OCI-LY7 (cell line): ENCODE results near the gene XPR1. TPM values are rescaled to one million over a fixed set of nuclear protein-coding genes. Genes with fewer than 3 reads are reported as not detected.

Source experiments
- BruUV-seq: library from RNA; stranded (reverse); fragments of 400-500 nt; replicated peaks from 2 replicates; lab custom pipeline; 2021; lab: Mats Ljungman, UMichigan
- CTCF ChIA-PET: fragments of 300-600 bp; sonication (Branson Sonifier 250); formaldehyde crosslinking; loops from one replicate; lab custom pipeline; 2022; ENCODE audit warnings: antibody characterized with exemption; ENCODE audit not compliant: unreplicated experiment; lab: Charles Lee
- POLR2A ChIA-PET: fragments of 300-600 bp; sonication (Branson Sonifier 250); formaldehyde crosslinking; loops from one replicate; lab custom pipeline; 2022; ENCODE audit warnings: antibody characterized with exemption; lab: Charles Lee
- DNase-seq: peaks from one replicate; pipeline ENCODE4 v3.0.0-alpha.2; 2015; ENCODE audit warnings: low spot score
- H2AFZ ChIP-seq: fragments of 200-600 bp; sonication (generic), shearing (Covaris generic); 2 replicates; pipeline ENCODE4 v1.6.1; 2014; ENCODE audit warnings: mild to moderate bottlenecking, antibody characterized with exemption, low read length, moderate library complexity
- H3K27ac ChIP-seq: fragments of 200-600 bp; sonication (generic); 2 replicates; pipeline ENCODE4 v1.5.1; 2014; ENCODE audit warnings: mixed run types, low read depth, mild to moderate bottlenecking, moderate library complexity, low read length, inconsistent platforms; ENCODE audit not compliant: poor library complexity, severe bottlenecking
- H3K36me3 ChIP-seq: fragments of 200-600 bp; sonication (generic); 2 replicates; pipeline ENCODE4 v1.6.1; 2014; ENCODE audit warnings: mild to moderate bottlenecking, antibody characterized with exemption, low read length, moderate library complexity, mixed read lengths; ENCODE audit not compliant: insufficient read depth
- H3K4me1 ChIP-seq: fragments of 200-600 bp; sonication (generic); 2 replicates; pipeline ENCODE4 v1.5.1; 2014; ENCODE audit warnings: mild to moderate bottlenecking, low read length; ENCODE audit not compliant: insufficient read depth, poor library complexity, severe bottlenecking
- H3K4me2 ChIP-seq: fragments of 200-600 bp; sonication (generic); 2 replicates; pipeline ENCODE4 v1.6.1; 2014; ENCODE audit warnings: mild to moderate bottlenecking, low read length
- H3K4me3 ChIP-seq: fragments of 200-600 bp; sonication (generic); 2 replicates; pipeline ENCODE4 v1.5.1; 2014; ENCODE audit warnings: mild to moderate bottlenecking, low read depth, low read length; ENCODE audit not compliant: poor library complexity, severe bottlenecking
- H3K79me2 ChIP-seq: fragments of 200-600 bp; sonication (generic); 2 replicates; pipeline ENCODE4 v1.6.1; 2016; ENCODE audit warnings: low read depth, mild to moderate bottlenecking, low read length, moderate library complexity, mixed read lengths; ENCODE audit not compliant: insufficient read depth
- H3K9me2 ChIP-seq: fragments of 200-600 bp; sonication (generic); 2 replicates; pipeline ENCODE4 v1.6.1; 2016; ENCODE audit warnings: mild to moderate bottlenecking, low read length, mixed read lengths; ENCODE audit not compliant: insufficient read depth
- H3K9me3 ChIP-seq: fragments of 200-600 bp; sonication (generic); 2 replicates; pipeline ENCODE4 v1.6.1; 2014; ENCODE audit warnings: mild to moderate bottlenecking, mixed run types, low read length, mixed read lengths
- H4K20me1 ChIP-seq: fragments of 200-600 bp; sonication (generic); 2 replicates; pipeline ENCODE4 v1.6.1; 2014; ENCODE audit warnings: mild to moderate bottlenecking, antibody characterized with exemption, low read length, moderate library complexity, mixed read lengths; ENCODE audit not compliant: insufficient read depth
- CTCF ChIP-seq: fragments of 200-600 bp; sonication (generic); conservative IDR thresholded peaks from 2 replicates; pipeline ENCODE4 v1.5.1; 2014; ENCODE audit warnings: mild to moderate bottlenecking, antibody characterized with exemption, low read length, moderate library complexity, mixed read lengths
- EZH2phosphoT487 ChIP-seq: fragments of 200-600 bp; sonication (generic); IDR thresholded peaks from 2 replicates; pipeline ENCODE4 v1.6.1; 2018; ENCODE audit warnings: low read depth, borderline replicate concordance, mild to moderate bottlenecking, mixed run types, antibody characterized with exemption, low read length, moderate library complexity, mixed read lengths
- intact Hi-C: fragments of 100-400 bp; cut with micrococcal nuclease; formaldehyde crosslinking; loops from one replicate; pipeline ENCODE4 v1.10.0; 2022; ENCODE audit not compliant: unreplicated experiment
- total RNA-seq, 2 experiments: library from RNA; depleted of rRNA in 1 of 2; stranded (reverse); fragments of >200 nt in 1 of 2; shearing (Covaris generic) in 1 of 2; gene quantifications; 2 replicates each; pipeline ENCODE4 v1.2.3, GENCODE V29; 2014 to 2022

XPR1 gene
- total RNA-seq, 2 experiments from 2014 or later = 8.6 to 17.2 TPM

DNA sequence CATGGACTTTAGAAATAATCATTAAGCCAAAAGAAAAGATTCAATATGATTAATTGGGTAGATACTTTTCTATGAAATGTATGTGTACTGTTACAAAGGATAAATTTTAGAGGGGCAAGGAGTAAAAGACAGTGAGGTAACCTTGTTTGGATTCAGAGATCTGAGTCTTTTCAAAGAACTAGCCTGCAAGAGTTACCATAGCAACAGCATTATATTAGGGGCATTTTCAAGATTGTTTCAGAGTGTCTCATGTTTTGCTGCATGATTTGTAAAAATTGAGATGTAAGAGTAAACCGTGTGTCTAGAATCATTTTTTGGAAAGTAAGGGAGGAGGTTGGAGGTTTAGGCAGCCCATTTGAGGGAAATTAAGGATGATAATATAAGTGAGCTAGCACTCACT, 210.2 kb downstream of the XPR1 start:
- H3K79me2 ChIP-seq = no peaks in the 10 kb centered on the region
- H3K9me2 ChIP-seq = 0 out of 2 replicates have a peak, but pooled peaks cover 3% of the 10 kb centered on the region
- POLR2A ChIA-PET = interaction anchor here (1.2 to 1.5 kb wide), 2 partner anchors 20 to 37 kb away, joined by 3 read pairs; no protein-coding TSS in a partner anchor
- intact Hi-C loops = no loop called here
- no peak overlapping the region for H2AFZ ChIP-seq
- CTCF ChIA-PET = no interaction called here
- BruUV-seq = no TSS peak
- no peaks in the 10 kb centered on the region for H4K20me1 ChIP-seq
- H3K4me2 ChIP-seq = no peak overlapping the region
- H3K4me1 ChIP-seq = no peaks in the 10 kb centered on the region
- H3K27ac ChIP-seq = no peak overlapping the region
- no peak for DNase-seq
- H3K36me3 ChIP-seq = no peaks in the 10 kb centered on the region
- H3K4me3 ChIP-seq = no peak overlapping the region
- H3K9me3 ChIP-seq = no peaks in the 10 kb centered on the region
- TF ChIP-seq CTCF = no peak
- no peak for TF ChIP-seq EZH2phosphoT487

GRCh38 chr1:180842491-180843275, 210.9 kb downstream of the XPR1 start:
- Histone ChIP-seq H3K4me3 (no peak overlapping the region), H3K9me3 (no peaks in the 10 kb centered on the region), H3K36me3 (no peaks in the 10 kb centered on the region), H3K4me2 (no peak overlapping the region), H3K27ac (no peak overlapping the region), H4K20me1 (no peaks in the 10 kb centered on the region), H2AFZ (no peak overlapping the region), H3K4me1 (no peaks in the 10 kb centered on the region), H3K9me2 (no peaks in the 10 kb centered on the region), H3K79me2 (no peaks in the 10 kb centered on the region)
- POLR2A ChIA-PET = interaction anchor here (1.2 to 1.5 kb wide), 2 partner anchors 20 to 216 kb away, joined by 3 read pairs; no protein-coding TSS in a partner anchor
- BruUV-seq = no TSS peak
- CTCF ChIA-PET = no interaction called here
- DNase-seq = no peak
- TF ChIP-seq CTCF (no peak), EZH2phosphoT487 (no peak)
- intact Hi-C loops = no loop called here

DNA sequence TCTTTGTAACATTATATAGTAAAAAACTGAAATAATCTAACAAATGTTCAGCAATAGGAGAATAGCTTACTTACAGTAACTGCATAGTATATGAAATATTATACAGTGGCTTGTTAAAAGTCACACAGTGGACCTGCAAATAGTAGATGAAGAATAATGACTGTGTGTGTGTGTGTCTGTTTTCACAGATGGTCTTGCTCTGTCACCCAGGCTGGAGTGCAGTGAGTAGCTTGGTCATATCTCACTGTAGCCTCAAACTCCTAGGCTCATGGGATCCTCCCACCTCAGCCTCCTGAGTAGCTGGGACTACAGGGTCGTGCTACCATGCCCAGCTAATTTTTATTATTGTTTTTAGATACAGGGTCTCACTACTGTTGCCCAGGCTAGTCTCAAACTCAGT, 213.5 kb downstream of the XPR1 start:
- Histone ChIP-seq H3K4me3 (no peak overlapping the region), H3K9me3 (no peaks in the 10 kb centered on the region), H3K4me2 (no peak overlapping the region), H3K4me1 (peaks cover 11% of the 10 kb centered on the region), H3K27ac (no peak overlapping the region), H3K79me2 (no peaks in the 10 kb centered on the region), H3K36me3 (no peaks in the 10 kb centered on the region), H4K20me1 (no peaks in the 10 kb centered on the region), H2AFZ (no peak overlapping the region), H3K9me2 (no peaks in the 10 kb centered on the region)
- intact Hi-C loops = no loop called here
- ChIA-PET POLR2A (interaction anchor here (0.7 kb wide), 1 partner anchor 205 kb away, joined by 4 read pairs; no protein-coding TSS in a partner anchor), CTCF (no interaction called here)
- BruUV-seq = no TSS peak
- DNase-seq = no peak
- TF ChIP-seq EZH2phosphoT487 (no peak), CTCF (no peak)
